K562 (cell line): Measurements from ENCODE around the gene THG1L. TPM values are rescaled to one million over a fixed set of nuclear protein-coding genes. Genes with fewer than 3 reads are reported as not detected.

Experiments used
- CBX5 ChIP-seq: IDR thresholded peaks from 2 replicates; pipeline ENCODE4 v1.6.1; 2014; ENCODE audit warnings: low read depth, borderline replicate concordance
- DACH1 ChIP-seq: fragments of 450-650 bp; IDR thresholded peaks from 2 replicates; pipeline ENCODE4 v1.6.1; 2018; ENCODE audit not compliant: partially characterized antibody
- EWSR1 ChIP-seq: fragments of 450-650 bp; IDR thresholded peaks from 2 replicates; pipeline ENCODE4 v1.6.1; 2018; ENCODE audit warnings: borderline replicate concordance, mild to moderate bottlenecking, low read depth, moderate library complexity; ENCODE audit not compliant: partially characterized antibody
- FOXA3 ChIP-seq, 2 experiments: fragments of 450-650 bp in 1 of 2; sonication (generic) in 1 of 2; formaldehyde crosslinking; IDR thresholded peaks in 1 of 2; conservative IDR thresholded peaks in 1 of 2; 2 replicates each; pipeline versions ENCODE4 v1.4.0 to v1.8.0; 2020 to 2022; ENCODE audit warnings: mild to moderate bottlenecking in 2 of 2, missing genetic modification reagents in 1 of 2
- FOXJ3 ChIP-seq: sonication (generic); formaldehyde crosslinking; IDR thresholded peaks from 2 replicates; pipeline ENCODE4 v1.4.0; 2020; ENCODE audit warnings: mild to moderate bottlenecking, missing genetic modification reagents
- HDAC1 ChIP-seq, 2 experiments: fragments of 450-650 bp; IDR thresholded peaks; 2 replicates each; pipeline ENCODE4 v1.6.1; 2016 to 2017; ENCODE audit warnings: inconsistent platforms in 1 of 2, mild to moderate bottlenecking in 1 of 2, moderate library complexity in 1 of 2
- HLTF ChIP-seq: fragments of 450-650 bp; IDR thresholded peaks from 2 replicates; pipeline ENCODE4 v1.6.1; 2016
- NBN ChIP-seq: fragments of 450-650 bp; IDR thresholded peaks from 2 replicates; pipeline ENCODE4 v1.6.1; 2016; ENCODE audit warnings: low read depth, mild to moderate bottlenecking
- RBBP5 ChIP-seq: fragments of 200-600 bp; sonication (generic); IDR thresholded peaks from 2 replicates; pipeline ENCODE4 v1.6.1; 2012; ENCODE audit warnings: borderline replicate concordance, mild to moderate bottlenecking, low read length, control low read depth, inconsistent platforms; ENCODE audit not compliant: insufficient read depth, poor library complexity, severe bottlenecking
- TEAD1 ChIP-seq, 2 experiments: fragments of 450-650 bp in 1 of 2; sonication (generic) in 1 of 2; formaldehyde crosslinking; IDR thresholded peaks; 2 replicates each; pipeline versions ENCODE4 v1.4.0 to v1.8.0; 2020 to 2022; ENCODE audit warnings: mild to moderate bottlenecking in 2 of 2, missing genetic modification reagents in 1 of 2
- THRAP3 ChIP-seq: fragments of 450-650 bp; IDR thresholded peaks from 2 replicates; pipeline ENCODE4 v1.6.1; 2016; ENCODE audit warnings: mild to moderate bottlenecking, inconsistent platforms, borderline replicate concordance
- ZBTB7A ChIP-seq: IDR thresholded peaks from 2 replicates; pipeline ENCODE4 v1.6.1; 2011; ENCODE audit warnings: low read depth, mild to moderate bottlenecking, low read length, moderate library complexity, borderline replicate concordance; ENCODE audit not compliant: control insufficient read depth
- ZNF239 ChIP-seq: fragments of 250-450 bp; sonication (Bioruptor Pico); IDR thresholded peaks from 2 replicates; pipeline ENCODE4 v1.4.0; 2020; ENCODE audit warnings: mild to moderate bottlenecking
- ZNF778 ChIP-seq: fragments of 450-650 bp; formaldehyde crosslinking; IDR thresholded peaks from 2 replicates; pipeline ENCODE4 v1.4.0; 2020; ENCODE audit warnings: mild to moderate bottlenecking, moderate library complexity
- polyA plus RNA-seq, 8 experiments: library from polyadenylated mRNA; depleted of rRNA in 4 of 8; stranded (reverse) in 5 of 8; unstranded in 3 of 8; fragments of >200 nt; fragmentation: Nextera tagmentation in 2 of 8; fragmentation: Illumina TruSeq in 1 of 8; extraction: Ambion mirVana in 2 of 8; extraction: Trizol in 1 of 8; gene quantifications; 2 replicates each; pipeline versions ENCODE4 v1.2.1 to v1.2.3, GENCODE V29; 2011 to 2014; ENCODE audit warnings: inconsistent platforms in 1 of 8, missing spikeins in 1 of 8
- total RNA-seq, 7 experiments: library from RNA; depleted of rRNA in 6 of 7; stranded (reverse); fragments of >200 nt in 6 of 7; fragmentation: Illumina TruSeq in 2 of 7; extraction: Trizol in 2 of 7; gene quantifications; 2 replicates each; pipeline versions ENCODE4 v1.2.1 to v1.2.3, GENCODE V29; 2011 to 2021; ENCODE audit warnings: low replicate concordance in 1 of 7
- TF ChIP-seq, protein P1 (sequence below), 2 experiments: fragments of 450-650 bp; IDR thresholded peaks; 2 replicates each; pipeline ENCODE4 v1.6.1; 2018; ENCODE audit warnings: mild to moderate bottlenecking in 2 of 2, low read depth in 1 of 2; ENCODE audit not compliant: partially characterized antibody in 2 of 2
- TF ChIP-seq, protein P2 (sequence below): fragments of 200-800 bp; sonication (Bioruptor generic); IDR thresholded peaks from 2 replicates; pipeline ENCODE4 v1.6.1; 2017; ENCODE audit warnings: missing genetic modification characterization, missing compliant biosample characterization

THG1L gene
- total and polyA plus RNA-seq, 9 of the 15 experiments (the other 6 are each of a cell fraction or from before 2014, with no cell fraction given) = 21.8 to 40.7 (median 28.0) TPM

DNA sequence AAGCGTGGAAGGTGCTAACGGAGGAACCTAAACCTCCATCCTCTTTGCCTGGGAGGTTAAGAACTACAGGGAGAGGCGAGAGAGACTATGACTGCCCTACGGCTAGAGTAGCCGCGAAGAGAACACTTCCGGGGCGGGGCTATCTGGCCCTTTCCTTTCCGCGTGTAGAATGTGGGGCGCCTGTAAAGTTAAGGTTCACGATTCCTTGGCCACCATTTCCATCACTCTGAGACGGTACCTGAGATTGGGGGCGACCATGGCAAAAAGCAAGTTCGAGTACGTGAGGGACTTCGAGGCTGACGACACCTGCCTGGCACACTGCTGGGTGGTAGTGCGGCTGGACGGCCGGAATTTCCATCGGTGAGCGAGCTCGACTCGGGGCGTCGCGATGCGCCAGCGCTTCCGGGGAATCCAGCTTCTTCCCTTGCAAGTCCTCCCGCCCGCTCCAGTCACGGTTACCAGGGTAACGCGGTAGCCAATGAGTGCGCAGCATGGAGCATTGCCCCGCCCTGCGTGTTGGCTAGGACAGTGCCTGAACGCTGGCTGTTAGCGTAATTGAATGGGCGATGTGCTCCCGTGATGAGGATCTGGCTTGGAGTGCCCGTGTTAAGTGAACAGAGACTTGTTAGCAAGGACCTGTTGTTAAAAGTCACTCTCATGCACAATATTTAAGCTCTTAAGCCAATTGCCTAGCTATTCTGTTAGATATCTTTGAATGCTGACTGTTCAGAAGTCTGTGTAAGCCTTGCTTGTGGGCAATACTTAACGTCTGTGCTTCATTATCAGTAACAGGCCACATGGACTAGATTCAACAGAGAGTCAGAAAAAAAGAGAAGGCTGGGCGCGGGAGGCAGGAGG lies at the start of gene THG1L (continued):
- TF ChIP-seq, protein P1, sequence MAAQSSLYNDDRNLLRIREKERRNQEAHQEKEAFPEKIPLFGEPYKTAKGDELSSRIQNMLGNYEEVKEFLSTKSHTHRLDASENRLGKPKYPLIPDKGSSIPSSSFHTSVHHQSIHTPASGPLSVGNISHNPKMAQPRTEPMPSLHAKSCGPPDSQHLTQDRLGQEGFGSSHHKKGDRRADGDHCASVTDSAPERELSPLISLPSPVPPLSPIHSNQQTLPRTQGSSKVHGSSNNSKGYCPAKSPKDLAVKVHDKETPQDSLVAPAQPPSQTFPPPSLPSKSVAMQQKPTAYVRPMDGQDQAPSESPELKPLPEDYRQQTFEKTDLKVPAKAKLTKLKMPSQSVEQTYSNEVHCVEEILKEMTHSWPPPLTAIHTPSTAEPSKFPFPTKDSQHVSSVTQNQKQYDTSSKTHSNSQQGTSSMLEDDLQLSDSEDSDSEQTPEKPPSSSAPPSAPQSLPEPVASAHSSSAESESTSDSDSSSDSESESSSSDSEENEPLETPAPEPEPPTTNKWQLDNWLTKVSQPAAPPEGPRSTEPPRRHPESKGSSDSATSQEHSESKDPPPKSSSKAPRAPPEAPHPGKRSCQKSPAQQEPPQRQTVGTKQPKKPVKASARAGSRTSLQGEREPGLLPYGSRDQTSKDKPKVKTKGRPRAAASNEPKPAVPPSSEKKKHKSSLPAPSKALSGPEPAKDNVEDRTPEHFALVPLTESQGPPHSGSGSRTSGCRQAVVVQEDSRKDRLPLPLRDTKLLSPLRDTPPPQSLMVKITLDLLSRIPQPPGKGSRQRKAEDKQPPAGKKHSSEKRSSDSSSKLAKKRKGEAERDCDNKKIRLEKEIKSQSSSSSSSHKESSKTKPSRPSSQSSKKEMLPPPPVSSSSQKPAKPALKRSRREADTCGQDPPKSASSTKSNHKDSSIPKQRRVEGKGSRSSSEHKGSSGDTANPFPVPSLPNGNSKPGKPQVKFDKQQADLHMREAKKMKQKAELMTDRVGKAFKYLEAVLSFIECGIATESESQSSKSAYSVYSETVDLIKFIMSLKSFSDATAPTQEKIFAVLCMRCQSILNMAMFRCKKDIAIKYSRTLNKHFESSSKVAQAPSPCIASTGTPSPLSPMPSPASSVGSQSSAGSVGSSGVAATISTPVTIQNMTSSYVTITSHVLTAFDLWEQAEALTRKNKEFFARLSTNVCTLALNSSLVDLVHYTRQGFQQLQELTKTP (IDR thresholded peaks at IDR 0.05; ENCODE audit: low read depth in 1 of 2, partially characterized antibody in 2 of 2) = no peak
- no peak for TF ChIP-seq CBX5
- TF ChIP-seq TEAD1 (CRISPR knock-in tag; IDR thresholded peaks at IDR 0.05) = peak; percentile 82 to 96
- TF ChIP-seq FOXA3 (CRISPR knock-in tag; conservative IDR thresholded peaks at IDR 0.05 in 1 of 2, IDR thresholded peaks at IDR 0.05 in 1 of 2) = peak in 1 of 2 experiments; percentile 40; a peak in 1 of 4 replicates
- TF ChIP-seq HDAC1 (IDR thresholded peaks at IDR 0.05) = peak in 1 of 2 experiments; percentile 92; a peak in 2 of 4 replicates
- peak; percentile 88 for TF ChIP-seq RBBP5
- TF ChIP-seq HLTF = no peak
- TF ChIP-seq FOXJ3 (CRISPR knock-in tag) = no peak
- TF ChIP-seq THRAP3 = no peak
- TF ChIP-seq, protein P2, sequence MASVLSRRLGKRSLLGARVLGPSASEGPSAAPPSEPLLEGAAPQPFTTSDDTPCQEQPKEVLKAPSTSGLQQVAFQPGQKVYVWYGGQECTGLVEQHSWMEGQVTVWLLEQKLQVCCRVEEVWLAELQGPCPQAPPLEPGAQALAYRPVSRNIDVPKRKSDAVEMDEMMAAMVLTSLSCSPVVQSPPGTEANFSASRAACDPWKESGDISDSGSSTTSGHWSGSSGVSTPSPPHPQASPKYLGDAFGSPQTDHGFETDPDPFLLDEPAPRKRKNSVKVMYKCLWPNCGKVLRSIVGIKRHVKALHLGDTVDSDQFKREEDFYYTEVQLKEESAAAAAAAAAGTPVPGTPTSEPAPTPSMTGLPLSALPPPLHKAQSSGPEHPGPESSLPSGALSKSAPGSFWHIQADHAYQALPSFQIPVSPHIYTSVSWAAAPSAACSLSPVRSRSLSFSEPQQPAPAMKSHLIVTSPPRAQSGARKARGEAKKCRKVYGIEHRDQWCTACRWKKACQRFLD (CRISPR knock-in tag) = no peak; the same call in 1 of the 2 replicates
- no peak for TF ChIP-seq ZBTB7A
- TF ChIP-seq NBN = peak; percentile 60; the same call in 1 of the 2 replicates
- no peak for TF ChIP-seq EWSR1
- no peak for TF ChIP-seq ZNF239 (CRISPR knock-in tag)
- TF ChIP-seq ZNF778 (CRISPR knock-in tag) = no peak
- no peak for TF ChIP-seq DACH1
